Dermis microvascular lymphatic vessel endothelial cell (primary cell): ENCODE data around the gene SUSD2. TPM values are rescaled to one million over a fixed set of nuclear protein-coding genes. Genes with fewer than 3 reads are reported as not detected.

Source experiments
- total RNA-seq: library from RNA; depleted of rRNA; stranded (reverse); fragments of >200 nt; gene quantifications from 2 replicates; pipeline ENCODE4 v1.2.1, GENCODE V29; 2014

The SUSD2 gene
- total RNA-seq, 1 donor from 2014 or later: 0.26 TPM

Other genes with a start within 250 kb of the SUSD2 start
- gene GSTT2B, start 220.3 kb upstream of the SUSD2 start, total RNA-seq: 5.4 and 7.0 TPM in 2 replicates
- 5.2 and 6.2 TPM in 2 replicates for gene DDTL, start 214.6 kb upstream of the SUSD2 start, total RNA-seq
- gene DDT, start 207.0 kb upstream of the SUSD2 start, total RNA-seq: 108 and 138 TPM in 2 replicates
- 0.13 and 1.1 TPM in 2 replicates for gene GSTT2, start 201.4 kb upstream of the SUSD2 start, total RNA-seq
- not detected in 2 replicates for gene GSTT4, start 176.0 kb upstream of the SUSD2 start, total RNA-seq
- gene CABIN1, start 170.2 kb upstream of the SUSD2 start, total RNA-seq: 18.4 and 23.9 TPM in 2 replicates
- gene GGT5, start 63.6 kb downstream of the SUSD2 start, total RNA-seq: 8.5 and 9.2 TPM in 2 replicates
- gene SPECC1L, start 89.3 kb downstream of the SUSD2 start, total RNA-seq: 40.3 and 75.5 TPM in 2 replicates
- 2.7 and 3.0 TPM in 2 replicates for gene ADORA2A, start 246.1 kb downstream of the SUSD2 start, total RNA-seq